Ascending aorta (tissue), 2 donors: Measurements from ENCODE around the gene MNX1. TPM values are rescaled to one million over a fixed set of nuclear protein-coding genes. Genes with fewer than 3 reads are reported as not detected.

Experiments used
- DNase-seq, 2 donors: peaks; one replicate each; pipeline ENCODE4 v3.0.0-alpha.2; 2019; ENCODE audit warnings: low spot score in 2 of 2
- H3K27ac ChIP-seq, 2 donors: fragments of 200-600 bp; sonication (generic); one replicate each; pipeline ENCODE4 v1.5.1; 2016 to 2017; ENCODE audit warnings: mild to moderate bottlenecking in 1 of 2
- H3K27me3 ChIP-seq: fragments of 200-600 bp; sonication (generic); one replicate; pipeline ENCODE4 v1.5.1; 2017
- H3K36me3 ChIP-seq, 2 donors: fragments of 200-600 bp; sonication (generic); one replicate each; pipeline ENCODE4 v1.5.1; 2016
- H3K4me1 ChIP-seq, 2 donors: fragments of 200-600 bp; sonication (generic); one replicate each; pipeline ENCODE4 v1.5.1; 2016 to 2017; ENCODE audit warnings: mild to moderate bottlenecking in 1 of 2
- H3K4me3 ChIP-seq, 2 donors: fragments of 200-600 bp; sonication (generic); one replicate each; pipeline ENCODE4 v1.5.1; 2016 to 2017; ENCODE audit warnings: mild to moderate bottlenecking in 1 of 2
- H3K9me3 ChIP-seq, 2 donors: fragments of 200-600 bp; sonication (generic); one replicate each; pipeline ENCODE4 v1.5.1; 2016
- intact Hi-C: fragments of 100-400 bp; cut with DNase I; formaldehyde crosslinking; loops from one replicate; pipeline ENCODE4 v1.15.1; 2023
- total RNA-seq: library from RNA; depleted of rRNA; stranded (reverse); fragments of >200 nt; gene quantifications from one replicate; pipeline ENCODE4 v1.1.0, GENCODE V29; 2016
- TF ChIP-seq, protein P1 (sequence below), 3 experiments: fragments of 200-600 bp in 2 of 3; fragments of 450-650 bp in 1 of 3; sonication (generic) in 2 of 3; IDR thresholded peaks; one replicate each; pipeline ENCODE4 v1.5.1; 2016 to 2019; ENCODE audit warnings: antibody characterized with exemption in 3 of 3, mild to moderate bottlenecking in 1 of 3, moderate library complexity in 1 of 3

MNX1 gene
- total RNA-seq, 1 donor from 2014 or later: not detected

DNA sequence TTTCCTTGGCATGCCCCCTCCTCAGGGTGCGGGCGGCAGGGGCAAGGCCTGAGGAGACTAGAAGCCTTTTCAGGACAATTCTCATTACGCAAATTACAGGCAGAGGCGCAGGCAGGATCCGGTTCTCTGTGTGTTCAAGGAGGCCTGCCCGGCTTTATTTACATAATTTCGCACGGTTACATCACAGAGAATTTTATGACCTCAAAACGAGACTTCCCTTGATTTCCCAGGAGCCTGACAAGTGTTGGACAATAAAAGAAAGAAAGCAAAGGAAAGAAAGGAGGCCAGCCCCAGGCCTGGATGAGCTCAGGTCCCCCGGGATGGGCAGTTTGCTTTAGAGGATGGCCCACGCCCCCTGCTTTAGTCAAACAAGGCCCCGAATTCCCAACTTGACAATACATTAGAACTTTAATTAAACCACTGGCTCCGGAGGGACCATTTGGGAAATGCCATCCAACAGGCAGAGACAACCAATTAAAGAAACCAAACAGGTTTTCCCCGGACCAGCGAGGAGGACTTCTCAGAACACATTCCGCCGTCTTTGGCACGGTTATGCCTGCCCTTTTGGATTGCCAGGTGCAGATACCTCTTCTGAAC is 2.9 kb downstream of the MNX1 start:
- H3K9me3 ChIP-seq: no peaks in the 10 kb centered on the region
- H3K27me3 ChIP-seq: peaks cover 33% of the 10 kb centered on the region
- H3K4me1 ChIP-seq: peaks cover 3 to 5% of the 10 kb centered on the region in 2 donors
- DNase-seq: no peak
- intact Hi-C loops: no loop called here
- no peak overlapping the region for H3K27ac ChIP-seq
- no peaks in the 10 kb centered on the region for H3K36me3 ChIP-seq
- H3K4me3 ChIP-seq: no peak overlapping the region
- TF ChIP-seq, protein P1, sequence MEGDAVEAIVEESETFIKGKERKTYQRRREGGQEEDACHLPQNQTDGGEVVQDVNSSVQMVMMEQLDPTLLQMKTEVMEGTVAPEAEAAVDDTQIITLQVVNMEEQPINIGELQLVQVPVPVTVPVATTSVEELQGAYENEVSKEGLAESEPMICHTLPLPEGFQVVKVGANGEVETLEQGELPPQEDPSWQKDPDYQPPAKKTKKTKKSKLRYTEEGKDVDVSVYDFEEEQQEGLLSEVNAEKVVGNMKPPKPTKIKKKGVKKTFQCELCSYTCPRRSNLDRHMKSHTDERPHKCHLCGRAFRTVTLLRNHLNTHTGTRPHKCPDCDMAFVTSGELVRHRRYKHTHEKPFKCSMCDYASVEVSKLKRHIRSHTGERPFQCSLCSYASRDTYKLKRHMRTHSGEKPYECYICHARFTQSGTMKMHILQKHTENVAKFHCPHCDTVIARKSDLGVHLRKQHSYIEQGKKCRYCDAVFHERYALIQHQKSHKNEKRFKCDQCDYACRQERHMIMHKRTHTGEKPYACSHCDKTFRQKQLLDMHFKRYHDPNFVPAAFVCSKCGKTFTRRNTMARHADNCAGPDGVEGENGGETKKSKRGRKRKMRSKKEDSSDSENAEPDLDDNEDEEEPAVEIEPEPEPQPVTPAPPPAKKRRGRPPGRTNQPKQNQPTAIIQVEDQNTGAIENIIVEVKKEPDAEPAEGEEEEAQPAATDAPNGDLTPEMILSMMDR (IDR thresholded peaks at IDR 0.05): no peak

DNA sequence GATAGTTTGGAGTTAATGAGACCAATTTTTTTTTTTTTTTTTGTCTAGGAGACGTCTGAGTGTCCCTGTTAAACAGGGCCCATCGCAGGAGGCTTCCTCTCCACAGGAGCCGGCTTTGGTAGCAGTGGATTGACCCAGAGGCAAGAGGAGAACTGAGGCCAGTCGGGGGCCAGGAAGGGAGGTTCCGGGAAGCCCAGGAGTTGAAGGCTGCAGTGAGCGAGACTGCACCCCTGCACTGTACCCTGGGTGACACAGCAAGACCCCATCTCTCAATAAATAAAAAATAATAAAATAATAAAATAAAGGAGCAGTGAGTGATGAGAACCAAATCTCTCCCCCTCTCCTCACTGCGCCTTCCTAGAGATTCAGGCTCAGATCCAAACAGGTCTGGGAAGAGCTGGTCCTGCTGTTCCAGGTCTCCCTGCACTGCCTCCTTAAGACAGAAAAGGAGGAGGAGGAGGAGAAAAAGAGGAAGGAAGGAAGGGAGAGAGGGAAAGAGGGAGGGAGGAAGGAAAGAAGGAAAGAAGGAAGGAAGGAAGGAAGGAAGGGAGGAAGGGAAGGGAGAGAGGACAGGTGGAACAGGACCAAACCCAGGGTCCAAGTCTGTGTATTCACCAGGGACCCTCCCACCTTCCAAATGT is 3.5 kb downstream of the MNX1 start:
- TF ChIP-seq, protein P1 (IDR thresholded peaks at IDR 0.05): no peak
- Histone ChIP-seq H3K4me1 (peaks cover 3 to 5% of the 10 kb centered on the region in 2 donors), H3K36me3 (no peaks in the 10 kb centered on the region), H3K27me3 (peaks cover 33% of the 10 kb centered on the region), H3K9me3 (no peaks in the 10 kb centered on the region), H3K27ac (no peak overlapping the region), H3K4me3 (no peak overlapping the region)
- intact Hi-C loops: no loop called here
- DNase-seq: no peak

DNA sequence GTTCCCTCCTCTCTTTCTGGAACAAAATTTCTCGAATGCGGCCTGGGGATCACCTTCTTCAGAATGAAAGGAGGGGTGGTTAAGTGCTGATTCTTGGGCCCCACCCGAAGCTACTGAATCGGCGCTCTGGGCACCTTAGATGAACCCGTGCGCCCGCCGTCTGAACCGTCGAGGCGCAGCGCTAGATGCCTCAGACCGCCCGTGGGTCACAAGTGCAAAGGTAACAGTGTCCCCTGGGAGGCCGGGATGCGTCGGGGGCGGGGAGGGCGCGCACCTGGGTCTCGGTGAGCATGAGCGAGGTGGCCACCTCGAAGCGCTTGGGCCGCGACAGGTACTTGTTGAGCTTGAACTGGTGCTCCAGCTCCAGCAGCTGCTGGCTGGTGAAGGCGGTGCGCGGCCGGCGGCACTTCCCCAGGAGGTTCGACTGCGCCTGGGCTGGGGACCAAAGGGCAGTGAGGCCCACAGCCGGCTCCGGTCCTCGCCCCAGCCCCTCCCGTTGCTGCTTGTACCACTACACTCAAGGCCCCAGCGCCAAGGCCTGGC is 4.2 kb downstream of the MNX1 start:
- Histone ChIP-seq H3K9me3 (no peaks in the 10 kb centered on the region), H3K4me1 (peaks cover 3 to 5% of the 10 kb centered on the region in 2 donors), H3K4me3 (no peak overlapping the region), H3K36me3 (no peaks in the 10 kb centered on the region), H3K27ac (no peak overlapping the region), H3K27me3 (peaks cover 33% of the 10 kb centered on the region)
- TF ChIP-seq, protein P1 (IDR thresholded peaks at IDR 0.05): no peak
- intact Hi-C loops: no loop called here
- DNase-seq: no peak

DNA sequence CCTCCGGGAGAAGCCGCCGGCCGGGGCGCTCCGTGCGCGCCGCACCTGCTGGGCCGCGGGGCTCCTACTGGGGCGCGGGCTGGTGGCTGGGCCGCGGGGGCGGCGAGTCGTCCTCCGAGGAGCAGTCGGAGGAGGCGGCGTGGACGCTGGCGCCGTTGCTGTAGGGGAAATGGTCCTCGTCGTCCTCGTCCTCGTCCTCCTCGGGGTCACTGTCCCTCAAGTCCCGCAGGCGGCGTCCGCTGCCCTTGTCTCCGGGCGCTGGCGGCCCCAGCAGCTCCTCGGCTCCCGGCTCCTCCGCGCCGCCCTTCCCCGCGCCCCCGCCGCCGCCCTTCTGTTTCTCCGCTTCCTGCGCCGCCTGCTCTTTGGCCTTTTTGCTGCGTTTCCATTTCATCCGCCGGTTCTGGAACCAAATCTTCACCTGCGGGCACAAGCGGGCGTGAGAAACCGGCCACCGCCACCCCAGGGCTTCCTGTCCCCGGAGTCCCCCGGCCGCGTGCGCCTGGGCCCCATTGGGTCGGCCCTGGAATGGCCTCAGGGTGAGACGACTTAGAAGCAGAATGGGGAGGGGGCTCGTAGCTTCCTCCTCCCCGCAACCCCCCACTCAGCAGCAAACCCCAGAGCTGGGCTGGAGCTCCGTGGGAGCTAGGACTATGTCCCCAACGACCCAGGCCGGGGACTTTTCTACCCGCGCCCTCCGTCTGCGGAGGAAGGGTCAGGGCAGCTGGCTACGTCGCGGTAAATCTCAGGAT is 4.8 kb downstream of the MNX1 start:
- Histone ChIP-seq H3K4me3 (peak overlapping the region in 1 of 2 donors; percentile 21), H3K27ac (no peak overlapping the region), H3K4me1 (peaks cover 3% of the 10 kb centered on the region in 2 donors), H3K27me3 (peaks cover 38% of the 10 kb centered on the region), H3K36me3 (no peaks in the 10 kb centered on the region), H3K9me3 (no peaks in the 10 kb centered on the region)
- TF ChIP-seq, protein P1 (IDR thresholded peaks at IDR 0.05): no peak
- intact Hi-C loops: no loop called here
- DNase-seq: no peak

DNA sequence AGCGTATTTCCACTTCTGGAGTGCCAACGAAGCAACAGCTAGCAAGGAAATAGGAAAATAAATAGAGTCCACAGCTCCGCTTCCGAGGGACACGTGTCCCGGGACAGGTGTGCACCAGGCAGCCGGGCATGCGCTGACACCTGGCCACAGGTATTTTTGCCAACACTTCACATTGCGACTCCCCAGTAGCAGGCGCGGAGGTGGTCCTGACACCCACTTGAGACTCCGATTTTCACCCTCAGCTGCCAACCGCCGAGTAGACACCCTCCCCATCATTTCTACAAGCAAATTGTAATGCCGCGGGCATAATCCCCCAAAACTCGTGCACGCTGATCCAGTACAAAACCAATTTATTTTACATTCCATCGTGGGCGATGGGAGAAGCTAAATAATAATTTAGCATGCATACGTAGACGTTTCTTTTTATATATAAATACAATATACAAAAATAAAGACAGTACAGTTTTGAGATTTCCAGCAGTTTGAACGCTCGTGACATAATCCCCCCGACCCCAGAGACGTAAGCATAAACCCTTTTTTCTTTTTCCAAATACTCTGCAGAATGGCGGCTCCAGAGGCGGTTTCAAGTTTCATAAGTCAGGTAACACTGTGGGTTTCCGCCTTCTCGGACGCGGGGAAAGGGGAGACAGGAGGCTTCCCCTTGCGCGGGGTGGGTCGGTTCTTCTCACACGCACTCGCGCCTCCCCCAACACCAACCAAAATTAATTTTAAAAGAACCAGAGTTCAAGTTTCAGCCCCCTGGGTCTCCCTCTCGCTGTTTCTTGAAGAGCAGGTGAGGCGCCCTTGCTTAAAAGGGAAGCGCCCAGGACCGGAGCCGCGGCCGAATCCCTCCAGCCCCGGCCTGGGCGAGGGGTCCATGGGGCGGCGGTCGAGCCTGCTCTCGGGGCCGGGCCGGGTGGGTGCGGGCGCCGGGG is 5.7 kb downstream of the MNX1 start:
- peaks cover 8 to 9% of the 10 kb centered on the region in 2 donors for H3K4me1 ChIP-seq
- H3K4me3 ChIP-seq: peak overlapping the region; percentile 20 to 21
- intact Hi-C loops: no loop called here

More for the DNA sequence above, 5.7 kb downstream of the MNX1 start:
- TF ChIP-seq, protein P1 (IDR thresholded peaks at IDR 0.05): no peak
- Histone ChIP-seq H3K27ac (no peak overlapping the region), H3K27me3 (peaks cover 42% of the 10 kb centered on the region), H3K9me3 (no peaks in the 10 kb centered on the region), H3K36me3 (no peaks in the 10 kb centered on the region)
- no peak for DNase-seq
